CD4-positive, alpha-beta T cell treated with Interleukin-2 at 100 ng/mL for 4 hours (primary cell): ENCODE data around the gene CRYBB1.
"Not testable (repeated sequence)": the region's sequence is repeated elsewhere in the genome, so short reads cannot be mapped to it uniquely, and the experiment has no call there.

Experiments used
- DNase-seq: peaks from one replicate; pipeline ENCODE4 v3.0.0-alpha.2; 2020; ENCODE audit warnings: low spot score

Gene CRYBB1

DNA sequence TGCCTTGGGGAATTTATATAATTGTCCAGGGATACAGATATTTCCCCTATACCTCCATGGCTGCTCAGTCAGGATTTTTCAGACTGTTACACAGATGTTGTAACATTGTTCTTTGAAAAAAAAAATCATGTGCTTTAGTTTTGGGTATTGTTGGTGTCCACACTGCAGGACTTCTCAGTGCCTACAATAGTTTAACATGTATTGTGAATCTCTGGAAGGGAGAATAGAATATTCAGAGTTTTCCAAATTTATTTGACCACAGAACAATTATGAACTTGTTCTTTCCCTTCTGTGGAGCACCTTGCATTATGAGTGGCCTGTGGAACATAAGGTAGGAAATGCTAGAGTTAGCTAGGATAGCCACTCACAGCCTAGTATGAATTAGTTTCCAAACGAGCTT is 18.5 kb upstream of the CRYBB1 start:
- DNase-seq = no peak

DNA sequence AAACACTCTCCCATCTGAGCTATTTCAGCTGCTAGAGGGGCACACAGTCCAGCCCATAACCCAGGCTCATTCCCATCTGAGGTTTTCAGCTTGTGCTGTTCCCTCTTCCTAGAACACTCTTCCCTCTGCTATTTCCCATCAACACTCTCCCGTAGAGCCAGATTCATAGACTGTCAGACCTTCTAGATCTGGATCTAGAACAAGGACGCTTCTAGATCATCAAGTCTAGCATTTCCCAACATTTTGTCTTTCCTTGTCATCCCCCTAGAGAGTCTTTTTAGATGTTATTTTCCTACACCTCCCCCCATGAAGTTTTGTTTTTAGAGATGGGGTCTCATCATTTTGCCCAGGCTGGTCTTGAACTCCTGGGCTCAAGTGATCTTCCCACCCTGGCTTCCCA is 17.3 kb upstream of the CRYBB1 start:
- no peak for DNase-seq

DNA sequence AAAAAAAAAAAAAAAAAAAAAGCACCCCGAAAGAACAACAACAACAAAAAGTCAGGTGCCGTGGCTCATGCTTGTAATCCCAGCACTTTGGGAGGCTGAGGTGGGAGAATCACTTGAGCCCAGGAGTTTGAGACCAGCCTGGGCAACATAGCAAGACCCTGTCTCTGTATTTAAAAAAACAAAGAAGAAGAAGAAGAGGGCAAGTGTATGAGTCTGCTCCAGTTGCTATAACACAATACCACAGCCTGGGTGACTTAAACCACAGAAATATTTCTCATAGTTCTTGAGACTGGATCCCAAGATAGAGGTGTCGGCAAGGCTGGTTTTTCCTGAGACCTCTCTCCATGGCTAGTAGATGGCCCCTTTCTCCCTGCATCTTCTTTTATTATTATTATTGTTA is 16.4 kb upstream of the CRYBB1 start:
- no peak for DNase-seq

DNA sequence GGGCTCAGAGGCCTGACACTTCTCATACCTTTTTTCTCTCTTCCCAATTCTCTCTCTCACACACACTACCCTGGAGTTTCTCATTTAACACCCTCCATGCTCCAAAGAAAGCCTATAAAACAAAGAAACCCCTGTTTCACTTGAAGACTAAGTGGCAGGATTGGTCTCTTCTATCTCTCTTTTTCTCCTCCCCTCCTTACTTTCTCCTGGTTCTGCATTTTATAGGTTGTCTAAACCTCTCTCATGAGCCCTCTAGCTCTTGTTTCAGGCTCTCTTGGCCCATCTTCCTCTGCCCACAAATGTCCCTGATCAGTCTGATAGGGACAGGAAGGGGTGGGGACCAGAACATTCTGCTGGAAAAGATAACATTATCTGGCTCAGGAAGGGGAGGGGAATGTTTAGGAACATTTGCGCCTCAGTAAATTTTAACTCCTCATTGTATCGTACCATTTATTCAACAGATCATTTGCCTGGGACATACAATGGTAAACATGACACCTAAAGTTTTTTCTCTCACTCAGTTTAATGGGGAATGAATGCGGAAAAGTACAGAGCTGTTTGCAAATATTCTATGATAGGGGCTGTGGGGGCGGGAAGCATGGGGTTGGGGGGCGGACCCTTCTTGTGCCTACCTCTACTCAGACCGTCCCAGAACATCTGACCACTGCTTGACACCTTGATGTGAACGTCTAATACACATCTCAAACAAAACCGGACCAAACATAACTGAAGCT is 14.8 kb upstream of the CRYBB1 start:
- DNase-seq = no peak

DNA sequence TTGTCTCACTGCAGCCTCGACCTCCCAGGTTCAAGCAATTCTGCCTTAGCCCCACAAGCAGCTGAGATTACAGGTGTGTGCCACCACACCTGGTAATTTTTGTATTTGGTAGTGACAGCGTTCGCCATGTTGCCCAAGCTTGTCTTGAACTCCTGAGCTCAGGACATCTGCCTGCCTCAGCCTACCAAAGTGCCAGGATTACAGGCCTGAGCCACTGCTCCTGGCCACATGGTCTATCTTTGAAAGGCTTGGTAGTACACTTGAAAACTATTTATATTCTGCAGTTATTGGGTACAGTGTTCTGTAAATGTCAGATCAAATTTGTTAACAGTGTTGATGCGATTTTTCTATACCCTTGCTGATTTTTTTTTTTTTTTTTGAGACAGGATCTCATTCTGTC is 13.5 kb upstream of the CRYBB1 start:
- no peak for DNase-seq

DNA sequence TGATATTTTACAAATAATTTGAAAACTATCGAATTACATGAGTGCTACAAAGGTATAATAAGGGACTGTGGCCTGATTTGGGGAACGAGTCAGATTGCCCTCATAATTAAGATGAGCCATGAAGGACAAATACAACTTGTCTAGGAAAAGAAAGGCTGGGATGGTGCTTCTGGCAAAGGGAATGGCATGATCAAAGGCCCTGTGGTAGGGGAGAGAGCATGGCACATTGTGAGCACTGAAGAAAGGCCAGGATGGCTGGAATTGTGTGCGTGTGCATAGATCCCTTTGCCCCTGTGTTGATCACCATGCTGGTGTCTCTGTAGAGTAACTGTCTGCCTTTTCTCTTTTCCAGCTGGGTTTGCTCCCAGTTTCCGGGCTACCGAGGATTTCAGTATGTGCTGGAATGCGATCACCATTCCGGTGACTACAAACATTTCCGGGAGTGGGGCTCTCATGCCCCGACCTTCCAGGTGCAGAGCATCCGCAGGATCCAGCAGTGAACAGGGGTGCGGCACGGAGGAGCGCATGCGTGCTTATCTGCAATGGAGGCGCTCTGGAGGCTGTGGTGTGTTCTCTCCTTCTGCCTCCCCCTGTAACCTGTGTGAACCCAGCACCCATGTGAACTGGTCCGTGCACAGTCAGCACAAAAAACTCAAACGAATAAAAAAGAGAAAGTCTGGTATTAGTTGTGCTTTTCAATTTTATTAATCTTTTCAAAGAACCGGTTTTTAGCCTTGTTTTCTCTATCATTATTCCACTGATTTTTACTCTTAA is 12.3 kb upstream of the CRYBB1 start:
- DNase-seq = no peak

DNA sequence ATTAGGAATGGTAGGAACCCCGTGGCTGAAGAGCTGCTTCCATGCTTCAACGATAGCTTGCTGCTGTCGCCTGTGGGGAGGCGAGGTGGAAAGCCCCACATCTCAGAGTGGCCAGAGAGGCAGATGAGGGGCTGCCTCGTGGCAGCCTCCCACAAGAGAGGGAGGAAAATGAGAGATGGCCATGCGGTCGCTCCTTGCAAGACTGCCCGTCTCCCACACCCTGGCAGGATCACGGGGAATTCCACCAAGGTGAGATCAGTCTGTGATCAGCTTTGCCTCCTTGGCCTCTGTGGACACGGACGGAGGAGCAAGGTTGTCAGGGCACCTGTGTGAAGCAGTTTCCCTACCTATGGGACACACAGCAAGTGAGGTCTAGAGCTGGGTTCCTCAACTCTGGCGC is 7.0 kb upstream of the CRYBB1 start:
- DNase-seq = no peak

DNA sequence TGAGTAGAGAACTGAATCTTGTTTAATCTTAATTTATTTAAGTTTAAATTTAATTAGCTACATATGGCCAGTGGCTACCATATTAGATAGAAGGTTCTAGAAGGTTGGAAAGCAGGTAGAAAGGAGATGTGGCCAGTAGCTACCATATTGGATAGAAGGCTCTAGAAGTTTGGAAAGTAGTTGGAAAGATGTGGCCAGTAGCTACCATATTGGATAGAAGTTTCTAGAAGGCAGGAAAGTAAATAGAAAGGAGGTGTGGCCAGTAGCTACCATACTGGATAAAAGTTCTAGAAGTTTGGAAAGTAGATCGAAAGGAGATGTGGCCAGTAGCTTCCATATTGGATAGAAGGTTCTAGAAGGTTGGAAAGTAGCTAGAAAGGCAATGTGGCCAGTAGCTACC is 6.2 kb upstream of the CRYBB1 start:
- no peak for DNase-seq

DNA sequence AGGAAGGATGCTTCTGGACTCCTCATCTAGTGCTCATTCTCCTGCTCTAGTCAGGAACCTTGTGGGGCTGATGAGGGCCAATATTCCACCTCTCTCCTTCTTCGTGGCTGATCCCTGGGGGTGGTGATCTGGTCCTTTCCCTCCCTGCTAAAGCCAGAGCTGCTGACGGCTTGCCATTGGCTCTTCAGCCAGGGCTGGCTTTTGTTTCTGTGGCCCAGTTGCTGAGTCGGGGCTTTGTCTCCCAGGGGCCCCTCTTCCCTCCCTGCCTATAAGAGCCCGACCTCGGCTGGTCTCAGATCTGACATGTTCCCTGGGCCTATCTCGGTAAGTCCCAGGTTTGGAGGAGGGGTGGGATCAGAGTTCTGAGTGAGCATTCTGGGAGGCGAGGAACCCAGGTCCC is 3.8 kb upstream of the CRYBB1 start, which contains the start of gene CRYBA4:
Gene CRYBA4 (plus strand): TSS at position 301 of the 400 bp plus-strand sequence. CDS start 634 bp downstream, outside the sequence.
- no peak for DNase-seq

DNA sequence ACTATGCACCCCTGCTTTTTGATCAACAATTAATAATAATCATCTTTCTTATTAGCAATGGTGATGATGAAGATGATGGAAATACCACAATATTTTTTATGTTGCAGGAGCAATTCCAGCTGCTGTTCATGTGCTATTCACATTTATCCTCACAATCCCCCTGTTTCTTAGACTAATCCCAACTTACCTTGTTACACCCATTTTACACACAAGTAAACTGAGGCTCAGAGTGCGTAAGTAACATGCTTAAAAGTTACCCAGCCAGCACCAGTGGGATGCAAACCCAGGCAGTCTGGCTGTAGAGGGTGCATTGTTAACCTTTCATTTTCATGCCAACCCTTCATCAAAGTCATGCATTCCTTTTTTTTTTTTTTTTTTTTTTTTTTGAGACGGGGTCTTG is 2.4 kb upstream of the CRYBB1 start:
- no peak for DNase-seq

DNA sequence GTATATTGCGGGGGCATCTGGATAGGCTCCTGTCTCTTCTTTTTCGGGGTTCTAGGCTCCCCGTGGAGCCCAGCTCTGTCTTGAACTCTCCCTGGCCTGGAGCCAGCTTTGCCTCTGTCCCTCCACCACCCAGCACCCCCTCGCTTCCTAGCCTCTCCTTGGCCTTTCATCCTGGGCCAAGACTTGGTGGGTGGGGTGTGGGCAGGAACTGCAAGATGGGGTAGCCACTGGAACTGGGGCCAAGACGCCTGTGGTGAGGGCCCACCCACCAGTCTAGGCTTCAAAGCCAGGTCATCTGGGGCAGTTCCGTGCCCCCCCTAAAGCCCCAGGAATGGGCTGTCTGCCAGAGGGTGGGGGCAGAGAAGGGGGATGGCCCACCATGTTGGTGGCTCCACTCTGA is 1.7 kb upstream of the CRYBB1 start:
- no peak for DNase-seq

DNA sequence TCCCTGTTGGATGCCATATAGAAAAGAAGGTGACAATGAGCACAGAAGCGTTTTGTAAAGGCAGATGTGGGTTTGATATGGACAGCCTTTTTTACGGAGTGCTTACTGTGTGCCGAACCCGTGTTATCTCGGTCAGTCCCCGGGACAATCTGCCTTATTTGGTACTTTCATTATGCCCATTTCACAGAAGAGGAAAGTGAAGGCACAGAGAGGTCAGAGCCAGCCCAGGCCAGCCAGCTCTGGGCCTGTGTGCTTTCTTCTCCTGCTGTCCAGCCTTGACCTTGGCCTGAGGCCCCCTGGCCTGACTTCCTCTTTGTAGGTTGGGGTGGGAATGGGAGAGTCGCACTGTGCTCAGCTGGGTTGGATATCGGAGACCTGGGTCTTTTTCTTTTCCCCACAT is 628 bp upstream of the CRYBB1 start:
- DNase-seq = no peak

DNA sequence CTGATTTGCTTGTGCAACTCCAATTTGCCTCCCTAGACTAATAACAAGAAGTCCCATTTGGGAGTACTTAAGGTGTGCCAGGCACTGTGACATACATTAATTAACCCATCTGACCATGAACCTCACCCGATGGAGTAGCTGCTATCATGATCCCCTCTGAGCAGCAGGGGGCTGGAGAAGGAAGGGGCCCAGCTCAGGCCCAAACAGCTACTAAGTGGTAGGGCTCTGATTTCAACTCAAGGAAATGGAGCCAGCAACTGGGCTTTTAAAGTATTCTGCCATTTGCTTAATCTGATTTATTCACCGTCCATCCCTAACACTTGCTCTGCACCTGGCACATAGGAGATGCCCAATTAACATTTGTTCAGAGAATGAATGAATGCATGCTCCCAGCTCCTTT is 1.2 kb downstream of the CRYBB1 start:
- no peak for DNase-seq

DNA sequence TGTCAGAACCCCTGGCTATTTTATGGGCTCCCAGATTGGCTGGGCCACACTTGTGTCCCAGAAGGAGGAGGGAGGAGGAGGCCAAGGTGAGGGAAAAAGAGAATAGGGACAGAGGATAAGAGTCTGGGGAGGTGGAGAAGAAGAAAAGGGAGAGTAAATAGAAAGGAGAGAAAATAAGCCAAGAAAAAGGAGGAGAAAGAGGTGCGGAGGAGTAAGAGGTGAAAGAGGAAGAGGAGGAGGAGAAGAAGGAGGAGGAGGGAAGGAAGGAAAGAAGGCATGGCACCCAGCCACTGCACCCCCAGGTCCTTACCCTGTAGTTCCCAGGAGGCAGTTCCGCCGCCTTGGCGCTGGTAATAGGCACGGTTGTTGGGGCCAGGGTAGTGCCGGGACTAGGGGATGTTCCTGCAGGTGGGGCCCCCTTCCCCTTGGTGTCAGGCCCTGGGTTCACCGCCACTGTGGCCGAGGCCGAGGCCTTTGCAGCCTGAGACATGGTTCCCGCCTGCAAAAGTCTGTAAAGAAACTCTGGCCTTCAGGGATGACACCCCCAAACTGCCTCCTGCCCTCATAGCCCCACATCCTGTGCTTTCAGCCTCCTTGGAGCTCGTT is 1.9 kb downstream of the CRYBB1 start:
- no peak for DNase-seq

DNA sequence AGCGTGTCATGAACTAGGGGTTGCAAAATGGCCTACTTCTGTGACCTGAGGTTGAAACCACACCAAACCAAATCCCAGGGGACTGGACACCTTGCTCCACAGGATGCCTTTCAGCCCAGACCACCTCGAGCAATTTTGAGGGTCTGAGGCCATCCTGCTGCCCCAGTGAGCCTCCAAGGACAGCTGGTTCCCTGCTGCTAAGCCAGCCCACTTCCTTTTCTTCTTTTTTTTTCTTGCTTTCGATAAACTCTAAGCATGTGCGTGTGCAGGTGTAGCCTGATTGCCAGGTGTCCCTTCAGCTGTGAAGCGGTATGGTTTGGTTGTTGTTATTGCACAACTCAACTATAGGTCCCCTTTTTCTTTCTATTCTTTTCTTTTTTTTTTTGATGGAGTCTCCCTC is 2.7 kb downstream of the CRYBB1 start:
- DNase-seq = no peak

DNA sequence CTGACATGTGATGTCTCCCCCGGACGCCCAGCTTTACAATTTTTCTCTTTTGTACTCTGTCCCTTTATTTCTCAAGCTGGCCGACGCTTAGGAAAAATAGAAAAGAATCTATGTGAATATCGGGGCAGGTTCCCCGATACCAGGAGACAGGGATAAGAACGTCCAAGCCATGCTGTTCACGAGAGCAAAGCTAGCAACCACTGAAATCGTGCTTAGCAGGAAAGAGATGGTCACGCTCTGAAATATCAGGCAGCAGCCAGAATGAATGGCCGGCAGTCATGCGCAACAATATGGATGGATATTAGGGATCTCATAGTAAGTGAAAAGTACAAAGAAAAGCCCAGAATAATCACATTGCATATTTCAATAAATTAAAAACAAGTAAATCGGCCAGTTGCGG is 3.5 kb downstream of the CRYBB1 start:
- DNase-seq = no peak

DNA sequence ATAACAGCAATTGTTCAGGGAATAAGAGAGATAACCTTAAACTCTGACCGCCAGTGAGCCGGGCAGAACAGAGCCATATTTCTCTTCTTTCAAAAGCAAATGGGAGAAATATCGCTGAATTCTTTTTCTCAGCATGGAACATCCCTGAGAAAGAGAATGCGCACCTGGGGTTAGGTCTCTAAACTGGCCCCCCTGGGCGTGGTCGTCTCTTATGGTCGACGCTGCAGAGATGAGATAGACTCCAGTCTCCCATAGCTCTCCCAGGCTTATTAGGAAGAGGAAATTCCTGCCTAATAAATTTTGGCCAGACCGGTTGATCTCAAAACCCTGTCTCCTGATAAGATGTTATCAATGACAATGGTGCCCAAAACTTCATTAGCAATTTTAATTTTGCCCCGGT is 4.1 kb downstream of the CRYBB1 start:
- DNase-seq = not testable (repeated sequence)

DNA sequence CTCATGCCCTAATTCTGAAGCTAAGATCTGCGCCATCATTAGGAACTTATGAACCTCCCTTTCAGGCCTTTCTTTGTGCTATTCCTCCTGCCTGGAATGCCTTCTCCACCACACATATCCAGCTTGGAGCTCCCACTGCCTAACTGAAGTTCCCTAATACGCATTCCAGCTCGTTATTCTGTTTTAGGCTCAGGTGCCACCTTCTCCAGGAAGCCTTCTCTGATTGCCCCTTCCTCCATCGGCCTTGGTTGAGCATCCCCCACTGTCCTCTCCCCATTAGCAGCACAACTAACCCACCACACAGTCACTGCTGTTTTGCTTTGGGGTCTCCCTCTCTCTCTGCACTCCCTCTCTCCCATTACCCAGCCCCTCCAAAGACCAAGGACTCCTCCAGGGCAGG is 5.2 kb downstream of the CRYBB1 start:
- no peak for DNase-seq

DNA sequence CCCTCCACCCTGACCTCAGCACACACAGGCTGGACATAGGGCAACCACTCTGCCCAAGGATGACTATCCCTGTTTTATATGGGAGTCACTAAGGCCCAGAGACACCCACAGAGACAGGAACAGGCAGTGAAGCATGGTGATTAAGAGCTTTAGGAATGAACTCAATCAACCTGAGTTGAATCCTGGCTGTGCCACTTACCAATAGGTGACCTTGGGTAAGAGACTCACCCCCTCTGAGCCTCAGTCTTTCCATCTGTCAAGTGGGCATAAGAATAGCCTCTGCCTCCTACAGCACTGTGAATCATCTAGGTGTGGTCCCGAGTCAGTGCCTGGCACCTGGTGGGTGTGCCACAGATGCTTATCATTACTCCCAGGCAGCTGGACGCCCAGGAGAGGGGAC is 6.8 kb downstream of the CRYBB1 start:
- DNase-seq = no peak

DNA sequence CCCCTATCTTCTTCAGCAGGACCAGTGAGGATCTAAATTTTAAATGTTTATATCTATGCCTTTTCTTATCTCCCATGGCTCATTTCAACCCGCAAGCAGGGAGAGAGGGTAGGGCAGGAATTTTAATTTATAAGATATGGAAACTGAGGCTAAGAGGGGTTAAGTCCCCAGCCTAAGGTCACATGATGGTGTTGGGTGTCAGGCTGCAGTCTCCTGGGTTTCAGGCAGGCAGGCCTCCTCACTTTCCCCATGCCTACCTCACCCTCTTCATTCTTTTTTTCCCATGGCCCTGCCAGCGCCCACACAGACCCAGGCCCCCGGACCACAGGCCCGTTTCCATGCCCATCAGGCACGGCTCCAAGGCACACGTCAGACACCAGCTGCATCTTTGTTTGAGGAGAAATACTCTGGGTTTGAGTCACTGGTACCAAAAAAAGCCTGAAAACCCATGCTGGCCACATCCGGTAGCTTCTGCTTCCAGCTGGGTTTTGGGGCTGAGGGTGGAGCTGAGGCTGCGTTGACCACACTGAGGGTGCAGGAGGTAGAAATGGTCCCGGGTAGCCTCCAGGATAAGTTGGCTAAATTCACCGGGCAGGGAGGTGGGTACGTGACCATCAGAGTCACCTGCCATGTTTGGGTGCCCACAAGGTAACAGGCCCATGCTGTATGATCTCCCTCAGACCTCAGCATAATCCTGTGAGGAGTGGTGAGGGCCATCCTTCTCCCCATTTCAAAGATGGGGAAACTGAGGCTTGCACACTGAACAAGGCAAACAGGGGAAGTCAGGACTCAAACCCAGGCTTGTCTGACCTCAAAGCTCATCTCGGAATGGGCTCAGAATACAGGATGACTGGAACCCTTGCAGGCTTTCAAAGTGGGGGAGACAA is 7.5 kb downstream of the CRYBB1 start:
- peak; percentile 49 for DNase-seq

DNA sequence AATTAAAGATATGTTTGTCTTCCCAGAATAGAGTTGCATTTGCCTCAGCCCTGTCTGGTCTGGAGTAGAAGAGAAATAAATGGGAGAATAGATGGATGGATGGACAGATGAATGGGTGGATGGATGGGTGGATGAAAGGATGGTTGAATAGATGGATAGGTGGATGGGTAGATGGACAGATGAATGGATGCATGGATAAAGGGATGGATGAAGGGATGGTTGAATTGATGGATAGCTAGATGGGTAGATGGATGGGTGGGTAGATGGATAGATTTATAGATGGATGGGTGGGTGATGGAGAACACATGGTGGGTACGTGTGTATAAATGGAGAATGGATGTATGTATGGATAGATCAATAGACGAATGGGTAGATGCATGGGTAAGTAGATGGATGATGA is 8.5 kb downstream of the CRYBB1 start:
- DNase-seq = no peak

DNA sequence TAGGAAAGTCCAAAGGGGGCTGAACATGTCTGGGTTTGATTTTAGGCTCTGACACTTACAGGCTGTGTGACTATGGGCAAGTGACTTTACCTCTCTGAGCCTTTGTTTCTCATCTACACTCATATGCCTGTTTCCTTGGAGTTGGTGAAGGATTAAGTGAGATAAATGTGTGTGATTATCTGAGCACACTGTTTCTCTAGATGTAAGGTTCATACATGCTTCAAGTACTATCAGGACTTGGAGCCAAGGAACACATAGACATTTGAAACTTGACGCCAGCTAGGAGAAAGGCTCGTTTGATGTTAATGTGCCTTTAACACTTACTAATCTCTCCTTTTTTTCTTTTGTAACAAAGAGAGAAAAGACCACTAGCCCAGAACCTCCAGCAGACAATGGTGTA is 9.7 kb downstream of the CRYBB1 start:
- no peak for DNase-seq
